HEK293T (cell line): ENCODE data around the gene FLII.

Experiments used
- CTCF ChIA-PET: fragments of 350-600 bp; formaldehyde crosslinking; extraction: SDS; loops from one replicate; lab custom pipeline; 2021; ENCODE audit warnings: antibody characterized with exemption, inconsistent platforms; lab: Yijun Ruan, JAX
- POLR2A ChIA-PET: fragments of 350-600 bp; formaldehyde crosslinking; extraction: SDS; loops from one replicate; lab custom pipeline; 2020; ENCODE audit warnings: antibody characterized with exemption, inconsistent platforms; lab: Yijun Ruan, JAX
- DNase-seq: peaks from one replicate; pipeline ENCODE4 v3.0.0; 2012; ENCODE audit warnings: mixed read lengths; ENCODE audit errors: extremely low spot score
- ARNT ChIP-seq: fragments of 450-650 bp; IDR thresholded peaks from 2 replicates; pipeline ENCODE4 v1.6.1; 2017; ENCODE audit warnings: mild to moderate bottlenecking
- BHLHE40 ChIP-seq: fragments of 450-650 bp; IDR thresholded peaks from 2 replicates; pipeline ENCODE4 v1.6.1; 2016; ENCODE audit warnings: mild to moderate bottlenecking, moderate library complexity, borderline replicate concordance
- CTBP1 ChIP-seq: fragments of 450-650 bp; IDR thresholded peaks from 2 replicates; pipeline ENCODE4 v1.6.1; 2016; ENCODE audit warnings: borderline replicate concordance
- ELF4 ChIP-seq: fragments of 450-650 bp; IDR thresholded peaks from 2 replicates; pipeline ENCODE4 v1.6.1; 2017; ENCODE audit warnings: antibody characterized with exemption
- FOXA1 ChIP-seq: fragments of 450-650 bp; IDR thresholded peaks from 2 replicates; pipeline ENCODE4 v1.6.1; 2016; ENCODE audit warnings: mild to moderate bottlenecking
- FOXK2 ChIP-seq: fragments of 450-650 bp; IDR thresholded peaks from 2 replicates; pipeline ENCODE4 v1.6.1; 2016; ENCODE audit warnings: mild to moderate bottlenecking
- FOXM1 ChIP-seq: fragments of 450-650 bp; IDR thresholded peaks from 2 replicates; pipeline ENCODE4 v1.6.1; 2017; ENCODE audit warnings: mild to moderate bottlenecking, borderline replicate concordance
- HDGF ChIP-seq: fragments of 450-650 bp; IDR thresholded peaks from 2 replicates; pipeline ENCODE4 v1.6.1; 2017; ENCODE audit warnings: antibody characterized with exemption, borderline replicate concordance
- L3MBTL2 ChIP-seq: fragments of 450-650 bp; conservative IDR thresholded peaks from 2 replicates; pipeline ENCODE4 v1.6.1; 2016; ENCODE audit warnings: mild to moderate bottlenecking
- LEF1 ChIP-seq: fragments of 450-650 bp; IDR thresholded peaks from 2 replicates; pipeline ENCODE4 v1.6.1; 2017; ENCODE audit warnings: mild to moderate bottlenecking, borderline replicate concordance
- NFRKB ChIP-seq: fragments of 450-650 bp; IDR thresholded peaks from 2 replicates; pipeline ENCODE4 v1.6.1; 2016; ENCODE audit warnings: mild to moderate bottlenecking, moderate library complexity
- PKNOX1 ChIP-seq: fragments of 450-650 bp; IDR thresholded peaks from 2 replicates; pipeline ENCODE4 v1.6.1; 2016
- SP1 ChIP-seq: fragments of 450-650 bp; IDR thresholded peaks from 2 replicates; pipeline ENCODE4 v1.6.1; 2017
- SUZ12 ChIP-seq: fragments of 450-650 bp; IDR thresholded peaks from 2 replicates; pipeline ENCODE4 v1.6.1; 2016; ENCODE audit warnings: mild to moderate bottlenecking
- TARDBP ChIP-seq: fragments of 450-650 bp; IDR thresholded peaks from 2 replicates; pipeline ENCODE4 v1.6.1; 2016
- ZNF384 ChIP-seq: fragments of 450-650 bp; IDR thresholded peaks from 2 replicates; pipeline ENCODE4 v1.6.1; 2016

The FLII gene

GRCh38 chr17:18205861-18206260, 52.7 kb downstream of the FLII start:
- CTCF ChIA-PET: no interaction called here
- no peak for TF ChIP-seq ELF4
- TF ChIP-seq CTBP1: no peak
- TF ChIP-seq FOXA1: no peak
- TF ChIP-seq ZNF384: no peak
- no peak for TF ChIP-seq TARDBP
- TF ChIP-seq L3MBTL2: no peak
- TF ChIP-seq FOXK2: no peak
- TF ChIP-seq SUZ12: no peak
- TF ChIP-seq FOXM1: no peak
- POLR2A ChIA-PET: interaction anchor here (1.3 to 1.6 kb wide), 3 partner anchors 12 to 40 kb away, joined by 3 to 6 read pairs (median 4); partner anchors contain the start of gene ALKBH5
- no peak for DNase-seq

GRCh38 chr17:18203308-18203707, 55.2 kb downstream of the FLII start:
- TF ChIP-seq L3MBTL2 (no peak), PKNOX1 (no peak), SUZ12 (no peak), FOXM1 (no peak), ELF4 (no peak), HDGF (no peak), NFRKB (no peak), TARDBP (no peak), FOXK2 (no peak), ZNF384 (no peak)
- DNase-seq: no peak
- CTCF ChIA-PET: interaction anchor here (0.6 kb wide), 1 partner anchor 12 kb away, joined by 3 read pairs; no protein-coding TSS in a partner anchor
- POLR2A ChIA-PET: no interaction called here

GRCh38 chr17:18201108-18201507, 57.4 kb downstream of the FLII start:
- CTCF ChIA-PET: interaction anchor here (1.0 kb wide), 1 partner anchor 11 kb away, joined by 3 read pairs; no protein-coding TSS in a partner anchor
- DNase-seq: no peak
- POLR2A ChIA-PET: interaction anchor here (0.6 to 1.4 kb wide), 4 partner anchors 9 to 17 kb away, joined by 3 to 5 read pairs (median 3); partner anchors contain the start of gene ALKBH5
- TF ChIP-seq BHLHE40 (no peak), L3MBTL2 (no peak), SUZ12 (no peak), TARDBP (no peak), HDGF (no peak), ARNT (no peak), FOXK2 (no peak), FOXM1 (no peak), LEF1 (no peak), SP1 (no peak), ELF4 (no peak), FOXA1 (no peak), PKNOX1 (no peak), ZNF384 (no peak), CTBP1 (no peak), NFRKB (no peak)

DNA sequence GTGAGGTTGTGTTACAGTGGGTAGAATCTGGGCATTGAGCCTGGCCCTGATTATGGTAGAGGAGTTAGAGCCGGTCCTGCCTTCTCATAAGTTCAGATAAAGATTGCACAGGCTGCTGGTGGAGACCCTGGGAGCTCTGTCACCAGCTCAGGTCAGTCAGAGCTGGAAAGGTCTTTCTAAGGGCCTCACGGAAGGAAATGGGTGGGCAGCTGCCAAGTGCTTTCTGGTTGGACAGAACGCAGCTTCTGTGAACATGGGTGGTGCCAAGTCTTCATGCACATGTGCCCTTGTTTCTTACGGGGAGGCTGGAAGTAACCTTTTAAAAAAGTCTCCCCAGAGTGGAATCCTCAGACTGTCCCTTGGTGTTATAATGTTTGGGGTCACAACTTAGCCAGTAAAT, 60.0 kb downstream of the FLII start:
- ChIA-PET POLR2A (interaction anchor here (1.1 to 2.0 kb wide), 2 partner anchors 10 to 15 kb away, joined by 3 to 11 read pairs; partner anchors contain the start of gene ALKBH5), CTCF (no interaction called here)
- TF ChIP-seq LEF1 (no peak), FOXA1 (no peak), L3MBTL2 (no peak), CTBP1 (no peak), ELF4 (no peak), NFRKB (no peak), ZNF384 (no peak), ARNT (no peak), FOXK2 (no peak), HDGF (no peak), PKNOX1 (no peak), SUZ12 (no peak), SP1 (no peak), BHLHE40 (no peak), TARDBP (no peak), FOXM1 (no peak)
- no peak for DNase-seq

DNA sequence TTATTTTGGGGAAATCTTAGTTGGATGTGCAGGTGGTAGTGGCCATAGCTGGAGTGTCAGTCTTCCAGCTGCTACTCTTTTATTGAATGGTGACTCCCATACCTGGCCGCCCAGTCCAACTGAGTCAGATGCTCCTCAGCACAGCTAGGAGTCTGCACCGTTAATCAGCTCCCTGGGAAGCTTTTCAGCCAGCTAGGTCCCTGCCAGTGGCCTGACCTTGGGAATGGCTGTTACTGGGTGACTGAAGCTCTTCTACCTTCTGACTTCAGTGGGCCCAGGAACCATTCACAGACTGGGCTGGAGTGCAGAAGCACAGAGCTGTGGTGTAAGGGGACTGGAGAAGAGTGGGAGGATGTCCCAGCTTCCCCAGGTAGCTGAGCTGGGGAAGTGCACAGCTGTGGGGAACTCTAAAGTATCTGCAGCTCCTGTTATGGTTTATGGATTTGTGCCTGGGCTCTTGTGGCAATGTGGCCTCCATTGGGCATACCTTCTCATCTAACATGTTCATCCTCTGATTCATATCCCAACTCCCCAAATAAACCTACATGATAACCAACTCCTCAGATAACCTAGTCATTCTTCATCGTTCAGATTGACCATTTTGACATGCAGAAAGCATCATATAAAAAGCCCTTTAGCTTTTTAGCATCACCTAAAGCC, 60.9 kb downstream of the FLII start:
- no peak for TF ChIP-seq FOXK2
- no peak for TF ChIP-seq FOXA1
- TF ChIP-seq LEF1: no peak
- ChIA-PET POLR2A (interaction anchor here (1.6 kb wide), 1 partner anchor 13 kb away, joined by 12 read pairs; the partner anchor contains the start of gene ALKBH5), CTCF (no interaction called here)

DNA sequence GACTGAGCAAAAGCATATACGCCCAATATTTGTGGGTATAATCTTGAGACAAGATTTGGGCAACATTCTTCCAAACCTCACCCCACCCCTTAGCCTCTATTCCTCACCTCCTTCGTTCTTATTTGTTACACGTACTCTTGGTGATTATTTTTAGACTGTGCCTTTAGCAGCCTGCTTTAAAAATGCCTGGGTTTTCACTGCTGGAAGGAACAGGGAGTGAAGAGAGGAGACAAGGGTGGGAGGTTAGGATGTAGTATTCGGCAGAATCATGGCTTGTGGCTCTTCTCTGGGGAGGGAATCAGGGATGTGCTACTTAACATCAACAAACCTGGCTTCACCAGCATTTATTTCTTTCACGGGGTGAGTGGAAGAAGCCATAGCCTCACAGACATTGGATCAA, 63.3 kb downstream of the FLII start:
- POLR2A ChIA-PET: interaction anchor here (1.2 kb wide), 1 partner anchor 12 kb away, joined by 3 read pairs; the partner anchor contains the start of gene ALKBH5
- no peak for DNase-seq
- CTCF ChIA-PET: no interaction called here
- no peak for TF ChIP-seq NFRKB
- no peak for TF ChIP-seq LEF1
- no peak for TF ChIP-seq CTBP1
- no peak for TF ChIP-seq ELF4
- no peak for TF ChIP-seq SUZ12
- TF ChIP-seq HDGF: no peak
- TF ChIP-seq ARNT: no peak
- TF ChIP-seq PKNOX1: no peak
- TF ChIP-seq L3MBTL2: no peak
- TF ChIP-seq FOXA1: no peak
- no peak for TF ChIP-seq TARDBP
- TF ChIP-seq SP1: no peak

More for the DNA sequence above, 60.9 kb downstream of the FLII start:
- no peak for DNase-seq
